HL-60 (cell line): Measurements from ENCODE around the gene SLC37A3.

Source experiments
- DNase-seq, 2 experiments: peaks; one replicate each; pipeline ENCODE4 v3.0.0-alpha.2; 2010 to 2020; ENCODE audit warnings: low read depth in 1 of 2, low spot score in 1 of 2
- H3K27ac ChIP-seq: fragments of 250-450 bp; sonication (Bioruptor Pico); replicated peaks from 2 replicates; pipeline ENCODE4 v1.5.1; 2020; ENCODE audit warnings: mild to moderate bottlenecking, moderate library complexity
- H3K27me3 ChIP-seq: fragments of 250-450 bp; sonication (Bioruptor Pico); 2 replicates; pipeline ENCODE4 v1.5.1; 2021; ENCODE audit warnings: mild to moderate bottlenecking, moderate library complexity; ENCODE audit not compliant: insufficient read depth, poor library complexity, severe bottlenecking
- H3K4me3 ChIP-seq: replicated peaks from 2 replicates; pipeline ENCODE4 v1.5.1; 2011; ENCODE audit warnings: mild to moderate bottlenecking, control low read depth, low read length; ENCODE audit not compliant: insufficient read depth
- CTCF ChIP-seq: IDR thresholded peaks from one replicate; pipeline ENCODE4 v1.5.1; 2011; ENCODE audit warnings: low read length, control low read depth, inconsistent platforms; ENCODE audit not compliant: insufficient read depth
- GABPA ChIP-seq: IDR thresholded peaks from 2 replicates; pipeline ENCODE4 v1.6.1; 2012; ENCODE audit warnings: low read depth
- POLR2AphosphoS5 ChIP-seq: IDR thresholded peaks from 2 replicates; pipeline ENCODE4 v1.6.1; 2012; ENCODE audit warnings: low read depth
- REST ChIP-seq: IDR thresholded peaks from 2 replicates; pipeline ENCODE4 v1.6.1; 2012; ENCODE audit warnings: low read depth; ENCODE audit not compliant: insufficient replicate concordance
- SPI1 ChIP-seq: IDR thresholded peaks from 2 replicates; pipeline ENCODE4 v1.6.1; 2012; ENCODE audit warnings: low read depth, mild to moderate bottlenecking, borderline replicate concordance

SLC37A3 gene

GRCh38 chr7:140285938-140286337 lies 112.4 kb downstream of the SLC37A3 start:
- TF ChIP-seq CTCF = no peak
- TF ChIP-seq SPI1 = no peak
- no peak for TF ChIP-seq GABPA
- no peak for TF ChIP-seq REST
- TF ChIP-seq POLR2AphosphoS5 = no peak
- H3K27me3 ChIP-seq = no peaks in the 10 kb centered on the region
- DNase-seq = no peak
- H3K27ac ChIP-seq = no peak overlapping the region
- no peak overlapping the region for H3K4me3 ChIP-seq

- Histone ChIP-seq H3K4me3 (no peak overlapping the region), H3K27me3 (no peaks in the 10 kb centered on the region), H3K27ac (no peak overlapping the region)
- DNase-seq = no peak
- TF ChIP-seq POLR2AphosphoS5 (no peak), SPI1 (no peak)
Observed at GRCh38 chr7:140284062-140284461, 114.3 kb downstream of the SLC37A3 start.
